ENCODE results near the gene ATG7.
"Not testable (repeated sequence)": the region's sequence is repeated elsewhere in the genome, so short reads cannot be mapped to it uniquely, and the experiment has no call there.

ATG7 gene

DNA sequence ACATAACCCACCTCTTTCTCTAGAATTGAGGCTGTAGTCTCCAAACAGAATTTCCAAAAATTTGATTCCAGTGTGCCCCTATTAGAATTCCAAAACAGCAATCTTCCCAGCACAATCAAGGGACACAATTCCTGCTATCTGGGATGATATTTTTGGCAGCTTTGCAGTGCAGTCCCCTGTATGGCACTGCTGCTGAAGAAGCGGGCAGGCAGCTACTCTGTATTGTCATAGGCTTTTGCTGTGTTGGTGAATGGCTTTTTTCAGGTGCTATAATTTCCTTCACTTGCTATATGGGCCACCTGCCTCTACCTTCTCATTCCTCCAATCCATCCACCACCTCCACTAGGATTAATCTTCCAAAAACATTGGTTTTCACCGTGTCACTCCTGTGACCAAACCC, 226.0 kb downstream of the ATG7 start:
- DNase-seq (ENCODE audit: low read depth in 1 of 2, low spot score in 1 of 2) = no peak
- Histone ChIP-seq H3K27me3 (ENCODE audit: insufficient read depth, poor library complexity, severe bottlenecking) (no peaks in the 10 kb centered on the region), H3K27ac (replicated peaks) (no peak overlapping the region), H3K4me3 (replicated peaks; ENCODE audit: insufficient read depth, low read length) (no peak overlapping the region)
- no peak for TF ChIP-seq CTCF (IDR thresholded peaks at IDR 0.05; ENCODE audit: insufficient read depth, low read length)
- no peak for TF ChIP-seq POLR2AphosphoS5 (IDR thresholded peaks at IDR 0.05; ENCODE audit: low read depth)
- no peak for TF ChIP-seq REST (IDR thresholded peaks at IDR 0.05; ENCODE audit: insufficient replicate concordance, low read depth)
- no peak for TF ChIP-seq GABPA (IDR thresholded peaks at IDR 0.05; ENCODE audit: low read depth)
- TF ChIP-seq SPI1 (IDR thresholded peaks at IDR 0.05; ENCODE audit: borderline replicate concordance, low read depth) = no peak

- H3K4me3 ChIP-seq (replicated peaks; ENCODE audit: insufficient read depth, low read length) = no peak overlapping the region
- TF ChIP-seq GABPA (IDR thresholded peaks at IDR 0.05; ENCODE audit: low read depth) = no peak
- no peak for TF ChIP-seq REST (IDR thresholded peaks at IDR 0.05; ENCODE audit: insufficient replicate concordance, low read depth)
- no peak for TF ChIP-seq CTCF (IDR thresholded peaks at IDR 0.05; ENCODE audit: insufficient read depth, low read length)
- TF ChIP-seq SPI1 (IDR thresholded peaks at IDR 0.05; ENCODE audit: borderline replicate concordance, low read depth) = no peak
- TF ChIP-seq POLR2AphosphoS5 (IDR thresholded peaks at IDR 0.05; ENCODE audit: low read depth) = no peak
- no peak for DNase-seq (ENCODE audit: low read depth in 1 of 2, low spot score in 1 of 2)
- H3K27ac ChIP-seq (replicated peaks) = no peak overlapping the region
- H3K27me3 ChIP-seq (ENCODE audit: insufficient read depth, poor library complexity, severe bottlenecking) = no peaks in the 10 kb centered on the region
These were observed 226.4 kb downstream of the ATG7 start for GRCh38 chr3:11498646-11499045.

DNA sequence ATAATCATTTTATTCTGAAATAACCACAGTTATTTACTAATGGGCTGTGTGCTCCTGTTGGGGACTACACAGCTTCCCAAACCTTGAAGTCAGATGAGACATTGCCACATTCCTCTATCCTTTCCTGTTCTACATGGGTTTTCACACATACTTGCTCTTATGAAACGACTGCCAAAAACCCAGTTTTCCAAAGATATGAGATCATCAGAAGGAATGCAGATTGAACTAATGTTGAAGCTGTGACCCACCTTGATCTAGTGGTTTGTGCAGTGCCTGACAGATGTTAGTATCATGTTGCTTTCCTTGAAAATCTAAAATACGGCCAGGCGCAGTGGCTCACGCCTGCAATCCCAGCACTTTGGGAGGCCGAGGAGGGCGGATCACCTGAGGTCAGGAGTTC, 226.9 kb downstream of the ATG7 start:
- H3K27ac ChIP-seq (replicated peaks) = no peak overlapping the region
- no peak for DNase-seq (ENCODE audit: low read depth in 1 of 2, low spot score in 1 of 2)
- no peak overlapping the region for H3K4me3 ChIP-seq (replicated peaks; ENCODE audit: insufficient read depth, low read length)
- TF ChIP-seq CTCF (IDR thresholded peaks at IDR 0.05; ENCODE audit: insufficient read depth, low read length) (no peak), POLR2AphosphoS5 (IDR thresholded peaks at IDR 0.05; ENCODE audit: low read depth) (no peak), SPI1 (IDR thresholded peaks at IDR 0.05; ENCODE audit: borderline replicate concordance, low read depth) (no peak), REST (IDR thresholded peaks at IDR 0.05; ENCODE audit: insufficient replicate concordance, low read depth) (no peak), GABPA (IDR thresholded peaks at IDR 0.05; ENCODE audit: low read depth) (no peak)
- no peaks in the 10 kb centered on the region for H3K27me3 ChIP-seq (ENCODE audit: insufficient read depth, poor library complexity, severe bottlenecking)

- H3K27ac ChIP-seq (replicated peaks); H3K27me3 ChIP-seq (ENCODE audit: insufficient read depth, poor library complexity, severe bottlenecking); DNase-seq (ENCODE audit: low read depth in 1 of 2, low spot score in 1 of 2); H3K4me3 ChIP-seq (replicated peaks; ENCODE audit: insufficient read depth, low read length): not testable (repeated sequence)
These were observed 230.2 kb downstream of the ATG7 start for GRCh38 chr3:11502413-11502812.

Measured in HL-60 (cell line).